Activated CD4-positive, alpha-beta T cell treated with anti-CD3 and anti-CD28 coated beads for 48 hours (primary cell): Measurements from ENCODE around the gene FOXP4.

ENCODE experiments used
- DNase-seq: peaks from one replicate; pipeline ENCODE4 v3.0.0-alpha.2; 2020

The FOXP4 gene

GRCh38 chr6:41566961-41567360 lies 20.8 kb downstream of the FOXP4 start:
- DNase-seq, result no peak

- DNase-seq, result no peak
These were observed 21.5 kb downstream of the FOXP4 start for GRCh38 chr6:41567684-41568083.

GRCh38 chr6:41568202-41568584 lies 22.0 kb downstream of the FOXP4 start:
- DNase-seq, result no peak

- no peak for DNase-seq
These were observed 22.6 kb downstream of the FOXP4 start for GRCh38 chr6:41568585-41569384.

GRCh38 chr6:41570259-41570615 lies 24.1 kb downstream of the FOXP4 start:
- DNase-seq, result no peak

- DNase-seq, result peak; percentile 54
These were observed 25.0 kb downstream of the FOXP4 start for GRCh38 chr6:41571021-41571780.

GRCh38 chr6:41572613-41573012 lies 26.4 kb downstream of the FOXP4 start:
- no peak for DNase-seq

GRCh38 chr6:41573276-41573675 lies 27.1 kb downstream of the FOXP4 start:
- no peak for DNase-seq

- no peak for DNase-seq
These were observed 27.8 kb downstream of the FOXP4 start for GRCh38 chr6:41573985-41574384.

- no peak for DNase-seq
These were observed 29.4 kb downstream of the FOXP4 start for GRCh38 chr6:41575598-41575997.

GRCh38 chr6:41576667-41577066 lies 30.5 kb downstream of the FOXP4 start:
- DNase-seq, result no peak

- DNase-seq, result no peak
These were observed 31.4 kb downstream of the FOXP4 start for GRCh38 chr6:41577356-41578216.

- DNase-seq, result no peak
These were observed 32.3 kb downstream of the FOXP4 start for GRCh38 chr6:41578217-41579087.

GRCh38 chr6:41579088-41579610 lies 33.0 kb downstream of the FOXP4 start:
- DNase-seq, result no peak

- no peak for DNase-seq
These were observed 34.5 kb downstream of the FOXP4 start for GRCh38 chr6:41580690-41581089.

GRCh38 chr6:41581381-41581991 lies 35.3 kb downstream of the FOXP4 start:
- no peak for DNase-seq

GRCh38 chr6:41582540-41582939 lies 36.4 kb downstream of the FOXP4 start:
- no peak for DNase-seq

- DNase-seq, result no peak
These were observed 37.4 kb downstream of the FOXP4 start for GRCh38 chr6:41583565-41583964.

GRCh38 chr6:41584205-41584604 lies 38.0 kb downstream of the FOXP4 start:
- no peak for DNase-seq

GRCh38 chr6:41584668-41585205 lies 38.6 kb downstream of the FOXP4 start:
- DNase-seq, result no peak

GRCh38 chr6:41585605-41586004 lies 39.4 kb downstream of the FOXP4 start:
- DNase-seq, result no peak
